ENCODE results near the gene C12orf56.

Gene C12orf56

GRCh38 chr12:64428956-64429355, 38.4 kb upstream of the C12orf56 start:
- TF ChIP-seq YY1 (IDR thresholded peaks at IDR 0.05; ENCODE audit: low read depth) (no peak), TEAD4 (IDR thresholded peaks at IDR 0.05) (no peak), RAD21 (IDR thresholded peaks at IDR 0.05; ENCODE audit: low read depth) (no peak), CEBPB (IDR thresholded peaks at IDR 0.05) (no peak), USF1 (IDR thresholded peaks at IDR 0.05) (no peak)

GRCh38 chr12:64427988-64428387, 37.4 kb upstream of the C12orf56 start:
- no peak for TF ChIP-seq NFIC (IDR thresholded peaks at IDR 0.05)
- peak; percentile 47; the same call in 1 of the 2 replicates for TF ChIP-seq MAX (IDR thresholded peaks at IDR 0.05)
- TF ChIP-seq USF1 (IDR thresholded peaks at IDR 0.05), result peak; percentile 50

- no peak for TF ChIP-seq CEBPB (IDR thresholded peaks at IDR 0.05)
- no peak for TF ChIP-seq TAF1 (IDR thresholded peaks at IDR 0.05; ENCODE audit: low read depth)
- no peak for TF ChIP-seq REST (IDR thresholded peaks at IDR 0.05; ENCODE audit: low read depth)
- TF ChIP-seq EP300 (IDR thresholded peaks at IDR 0.05; ENCODE audit: borderline replicate concordance), result no peak
- TF ChIP-seq TCF12 (IDR thresholded peaks at IDR 0.05; ENCODE audit: low read depth), result no peak
- no peak for TF ChIP-seq ZBTB7A (IDR thresholded peaks at IDR 0.05; ENCODE audit: low read depth)
Measured at GRCh38 chr12:64419696-64420095, 29.1 kb upstream of the C12orf56 start.

GRCh38 chr12:64418209-64418608, 27.7 kb upstream of the C12orf56 start:
- TF ChIP-seq TEAD4 (IDR thresholded peaks at IDR 0.05) (no peak), FOXM1 (IDR thresholded peaks at IDR 0.05; ENCODE audit: borderline replicate concordance, low read depth) (no peak), TCF12 (IDR thresholded peaks at IDR 0.05; ENCODE audit: low read depth) (no peak), REST (IDR thresholded peaks at IDR 0.05; ENCODE audit: low read depth) (no peak), CEBPB (IDR thresholded peaks at IDR 0.05) (no peak), ZBTB7A (IDR thresholded peaks at IDR 0.05; ENCODE audit: low read depth) (no peak), NFIC (IDR thresholded peaks at IDR 0.05) (no peak), USF1 (IDR thresholded peaks at IDR 0.05) (no peak), TAF1 (IDR thresholded peaks at IDR 0.05; ENCODE audit: low read depth) (no peak), YY1 (IDR thresholded peaks at IDR 0.05; ENCODE audit: low read depth) (no peak), EGR1 (IDR thresholded peaks at IDR 0.05) (no peak), RAD21 (IDR thresholded peaks at IDR 0.05; ENCODE audit: low read depth) (no peak), CREB1 (IDR thresholded peaks at IDR 0.05; ENCODE audit: low read depth) (no peak), MAX (IDR thresholded peaks at IDR 0.05) (no peak), EP300 (IDR thresholded peaks at IDR 0.05; ENCODE audit: borderline replicate concordance) (no peak)

- TF ChIP-seq EP300 (IDR thresholded peaks at IDR 0.05; ENCODE audit: borderline replicate concordance), result no peak
- no peak for TF ChIP-seq TCF12 (IDR thresholded peaks at IDR 0.05; ENCODE audit: low read depth)
- no peak for TF ChIP-seq CEBPB (IDR thresholded peaks at IDR 0.05)
- no peak for TF ChIP-seq TEAD4 (IDR thresholded peaks at IDR 0.05)
- TF ChIP-seq NFIC (IDR thresholded peaks at IDR 0.05), result no peak
- TF ChIP-seq FOXM1 (IDR thresholded peaks at IDR 0.05; ENCODE audit: borderline replicate concordance, low read depth), result no peak
- no peak for TF ChIP-seq RAD21 (IDR thresholded peaks at IDR 0.05; ENCODE audit: low read depth)
- no peak for TF ChIP-seq CREB1 (IDR thresholded peaks at IDR 0.05; ENCODE audit: low read depth)
- TF ChIP-seq USF1 (IDR thresholded peaks at IDR 0.05), result no peak
- no peak for TF ChIP-seq TAF1 (IDR thresholded peaks at IDR 0.05; ENCODE audit: low read depth)
- no peak for TF ChIP-seq MAX (IDR thresholded peaks at IDR 0.05)
- no peak for TF ChIP-seq YY1 (IDR thresholded peaks at IDR 0.05; ENCODE audit: low read depth)
- TF ChIP-seq ZBTB7A (IDR thresholded peaks at IDR 0.05; ENCODE audit: low read depth), result no peak
- no peak for TF ChIP-seq EGR1 (IDR thresholded peaks at IDR 0.05)
- no peak for TF ChIP-seq REST (IDR thresholded peaks at IDR 0.05; ENCODE audit: low read depth)
Measured at GRCh38 chr12:64413884-64414283, 23.3 kb upstream of the C12orf56 start.
